Left lung (tissue), 10 donors: ENCODE results near the gene TWIST2. TPM values are rescaled to one million over a fixed set of nuclear protein-coding genes. Genes with fewer than 3 reads are reported as not detected.
A peak's percentile ranks its signal among the peaks of the same experiment; 100 is the strongest.

Experiments
- ATAC-seq: fragments of 200-7000 bp; cut with Tn5 transposase; one replicate; pipeline ENCODE4 v1.9.1; 2020; ENCODE audit warnings: moderate library complexity
- DNase-seq, 4 donors: peaks; one replicate each; pipeline ENCODE4 v3.0.0-alpha.2; 2013 to 2020
- H3K27ac ChIP-seq, 2 donors: fragments of 200-600 bp; sonication (generic) in 1 of 2; one replicate each; pipeline versions ENCODE4 v1.5.0 to v1.8.0; 2020 to 2021
- H3K27me3 ChIP-seq, 2 donors: fragments of 200-600 bp; sonication (generic) in 1 of 2; one replicate each; pipeline versions ENCODE4 v1.5.0 to v1.8.0; 2020 to 2021
- H3K36me3 ChIP-seq, 2 donors: fragments of 200-600 bp; sonication (generic) in 1 of 2; one replicate each; pipeline versions ENCODE4 v1.5.0 to v1.8.0; 2020 to 2021
- H3K4me1 ChIP-seq, 2 donors: fragments of 200-600 bp; one replicate each; pipeline ENCODE4 v1.8.0; 2021
- H3K4me3 ChIP-seq, 2 donors: fragments of 200-600 bp; sonication (generic) in 1 of 2; one replicate each; pipeline versions ENCODE4 v1.5.0 to v1.8.0; 2020 to 2021; ENCODE audit warnings: mild to moderate bottlenecking in 1 of 2
- H3K9me3 ChIP-seq, 2 donors: fragments of 200-600 bp; sonication (generic) in 1 of 2; one replicate each; pipeline versions ENCODE4 v1.5.0 to v1.8.0; 2020 to 2021
- CTCF ChIP-seq, 2 donors: fragments of 200-600 bp; sonication (generic) in 1 of 2; IDR thresholded peaks; one replicate each; pipeline versions ENCODE4 v1.5.0 to v1.8.0; 2021; ENCODE audit warnings: antibody characterized with exemption in 2 of 2
- intact Hi-C, 2 donors: fragments of 100-400 bp; cut with DNase I; formaldehyde crosslinking; loops; one replicate each; pipeline versions ENCODE4 v1.11.2 to v1.14.2; 2022
- polyA plus RNA-seq, 6 donors: library from polyadenylated mRNA; unstranded; fragments of 120-200 nt; gene quantifications; one replicate each; pipeline ENCODE4 v1.2.1, GENCODE V29; 2013; ENCODE audit not compliant: insufficient read length in 6 of 6
- total RNA-seq, 2 donors: library from RNA; stranded (reverse); fragmentation: NEBNext Ultra II Directional; extraction: Animal tissue kit (Norgen Biotek cat#: 25700); gene quantifications; one replicate each; pipeline ENCODE4 v1.2.1, GENCODE V29; 2021
- donor health status: DM: no; HTN: yes; CAD: no.
- donor health status: DM: no; HTN: no; CAD: no.

TWIST2 gene
- total and polyA plus RNA-seq, 8 donors = 4.0 to 12.8 (median 5.3) TPM

GRCh38 chr2:238925816-238926521 is 78.1 kb downstream of the TWIST2 start:
- TF ChIP-seq CTCF (IDR thresholded peaks at IDR 0.05) = no peak
- Histone ChIP-seq H3K27ac (no peak overlapping the region), H3K4me1 (no peaks in the 10 kb centered on the region), H3K9me3 (no peaks in the 10 kb centered on the region), H3K36me3 (no peaks in the 10 kb centered on the region), H3K27me3 (peaks cover 0 to 36% of the 10 kb centered on the region in 2 donors), H3K4me3 (no peak overlapping the region)
- DNase-seq (peak in 1 of 4 donors; percentile 14), ATAC-seq (no peak)
- intact Hi-C loops = no loop called here

GRCh38 chr2:238926761-238927611 is 79.1 kb downstream of the TWIST2 start:
- Histone ChIP-seq H3K27ac (no peak overlapping the region), H3K27me3 (peaks cover 0 to 37% of the 10 kb centered on the region in 2 donors), H3K9me3 (no peaks in the 10 kb centered on the region), H3K4me1 (no peaks in the 10 kb centered on the region), H3K36me3 (no peaks in the 10 kb centered on the region), H3K4me3 (no peak overlapping the region)
- no peak for ATAC-seq
- no peak for TF ChIP-seq CTCF (IDR thresholded peaks at IDR 0.05)
- intact Hi-C loops = no loop called here
- DNase-seq = peak in 1 of 4 donors; percentile 25

- peak in 1 of 4 donors; percentile 21 for DNase-seq
- no peak overlapping the region for H3K27ac ChIP-seq
- ATAC-seq = no peak
- peaks cover 0 to 37% of the 10 kb centered on the region in 2 donors for H3K27me3 ChIP-seq
- H3K36me3 ChIP-seq = no peaks in the 10 kb centered on the region
- intact Hi-C loops = no loop called here
- no peak for TF ChIP-seq CTCF (IDR thresholded peaks at IDR 0.05)
- no peaks in the 10 kb centered on the region for H3K9me3 ChIP-seq
- H3K4me1 ChIP-seq = no peaks in the 10 kb centered on the region
- no peak overlapping the region for H3K4me3 ChIP-seq
Measured at GRCh38 chr2:238927746-238928519, 80.0 kb downstream of the TWIST2 start.

DNA sequence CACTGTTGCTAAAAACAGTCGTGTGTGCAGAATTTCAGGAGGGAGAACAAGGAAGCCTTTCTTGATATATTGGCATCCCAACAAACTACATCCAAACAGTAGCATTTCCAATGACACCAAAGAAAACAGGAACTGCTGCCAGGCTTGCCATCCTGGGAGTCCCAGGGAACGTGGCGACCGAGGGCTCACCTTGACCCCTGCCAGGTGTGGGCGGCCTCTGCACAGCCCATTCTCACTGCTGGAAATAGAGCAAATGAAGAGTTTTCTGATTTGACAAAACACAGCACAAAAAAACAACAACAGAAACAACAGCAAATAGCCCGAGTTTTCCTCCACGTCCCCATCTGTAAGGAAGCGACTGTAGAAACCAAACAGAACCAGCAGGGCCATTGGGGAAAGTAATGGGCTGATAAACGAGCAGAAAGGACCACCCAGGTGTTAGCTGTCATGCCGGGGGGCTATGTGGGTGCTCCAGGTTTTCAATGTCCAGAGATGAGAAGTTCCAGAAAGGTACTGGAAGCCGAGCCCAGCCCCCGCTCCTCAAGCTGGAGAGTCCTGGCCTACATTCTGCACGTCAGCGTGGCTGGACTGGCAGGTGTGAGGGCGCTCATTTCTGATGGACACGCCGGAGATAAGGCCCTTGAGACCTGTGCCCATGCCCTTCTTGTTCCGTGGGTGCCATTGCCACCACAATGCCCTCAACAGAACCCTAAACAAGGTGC is 80.8 kb downstream of the TWIST2 start:
- ATAC-seq = no peak
- intact Hi-C loops = no loop called here
- peak overlapping the region in 1 of 2 donors; percentile 33 for H3K27ac ChIP-seq

More for the DNA sequence above, 80.8 kb downstream of the TWIST2 start:
- Histone ChIP-seq H3K36me3 (no peaks in the 10 kb centered on the region), H3K4me1 (no peaks in the 10 kb centered on the region), H3K9me3 (peaks cover 0 to 6% of the 10 kb centered on the region in 2 donors), H3K27me3 (peaks cover 0 to 36% of the 10 kb centered on the region in 2 donors), H3K4me3 (no peak overlapping the region)
- TF ChIP-seq CTCF (IDR thresholded peaks at IDR 0.05) = no peak
- peak in 1 of 4 donors; percentile 29 for DNase-seq
